ENCODE measurements around the gene SCG2. TPM values are rescaled to one million over a fixed set of nuclear protein-coding genes. Genes with fewer than 3 reads are reported as not detected.

The SCG2 gene
- total RNA-seq, 1 experiment from 2014 or later: 19.8 TPM

- TF ChIP-seq CTCF (IDR thresholded peaks at IDR 0.05 in 2 of 3, conservative IDR thresholded peaks at IDR 0.05 in 1 of 3; ENCODE audit: borderline replicate concordance in 1 of 3, insufficient read depth in 1 of 3, low read depth in 2 of 3, low read length in 2 of 3): no peak
- TF ChIP-seq ELF1 (IDR thresholded peaks at IDR 0.05; ENCODE audit: borderline replicate concordance, low read depth): no peak
- no peak for TF ChIP-seq ZFX (IDR thresholded peaks at IDR 0.05)
Measured at GRCh38 chr2:223562078-223562477, 40.1 kb downstream of the SCG2 start (continued).

GRCh38 chr2:223560749-223561435, 41.3 kb downstream of the SCG2 start:
- intact Hi-C loops (cut with micrococcal nuclease): loop anchor here (1.0 kb wide), 2 partner anchors 102 to 137 kb away; no protein-coding TSS in a partner anchor
- TF ChIP-seq CTCF (IDR thresholded peaks at IDR 0.05 in 2 of 3, conservative IDR thresholded peaks at IDR 0.05 in 1 of 3; ENCODE audit: borderline replicate concordance in 1 of 3, insufficient read depth in 1 of 3, low read depth in 2 of 3, low read length in 2 of 3) (peak in 2 of 3 experiments; percentile 16 to 24; a peak in 3 of 6 replicates), ELF1 (IDR thresholded peaks at IDR 0.05; ENCODE audit: borderline replicate concordance, low read depth) (no peak), CEBPB (IDR thresholded peaks at IDR 0.05; ENCODE audit: low read depth) (peak; percentile 76), TCF7L2 (IDR thresholded peaks at IDR 0.05; ENCODE audit: borderline replicate concordance, extremely low read depth, insufficient read depth, insufficient read length) (peak; percentile 9), REST (IDR thresholded peaks at IDR 0.05; ENCODE audit: low read depth) (no peak), POLR2AphosphoS5 (IDR thresholded peaks at IDR 0.05; ENCODE audit: low read depth, low read length) (peak; percentile 58; the same call in 1 of the 2 replicates), SP1 (IDR thresholded peaks at IDR 0.05; ENCODE audit: low read depth) (peak; percentile 94), CBX3 (IDR thresholded peaks at IDR 0.05; ENCODE audit: low read depth) (peak; percentile 95), EGR1 (IDR thresholded peaks at IDR 0.05; ENCODE audit: low read depth) (peak; percentile 90), ZFX (IDR thresholded peaks at IDR 0.05) (no peak), ATF3 (IDR thresholded peaks at IDR 0.05) (no peak), ZNF274 (IDR thresholded peaks at IDR 0.05; ENCODE audit: low read depth, low read length) (no peak), YY1 (IDR thresholded peaks at IDR 0.05; ENCODE audit: extremely low read depth, insufficient replicate concordance, low read depth, low read length) (peak; percentile 20)

More at GRCh38 chr2:223560749-223561435, 41.3 kb downstream of the SCG2 start:
- POLR2A ChIA-PET: interaction anchor here (0.6 to 2.3 kb wide), 3 partner anchors 9 to 271 kb away, joined by 3 to 12 read pairs (median 5); no protein-coding TSS in a partner anchor
- Histone ChIP-seq H2AFZ (ENCODE audit: low read depth, low read length, poor library complexity, severe bottlenecking) (no peak overlapping the region), H3K9ac (ENCODE audit: low read length) (peak overlapping the region; percentile 86), H3K4me2 (ENCODE audit: low read length) (peak overlapping the region; percentile 86), H3K4me3 (replicated peaks in 1 of 2; ENCODE audit: low read depth in 1 of 2, low read length in 2 of 2) (peak overlapping the region in 1 of 2 experiments; percentile 24; a peak in 1 of 4 replicates), H3K79me2 (ENCODE audit: insufficient read depth, low read length) (peaks cover 24% of the 10 kb centered on the region), H3K27me3 (ENCODE audit: insufficient read depth, low read length) (no peaks in the 10 kb centered on the region), H3K4me1 (ENCODE audit: control insufficient read depth in 1 of 2, insufficient read depth in 2 of 2, low read length in 2 of 2) (peaks cover 85 to 99% of the 10 kb centered on the region in 2 experiments), H4K20me1 (ENCODE audit: insufficient read depth) (no peaks in the 10 kb centered on the region), H3K27ac (ENCODE audit: low read depth, low read length) (peak overlapping the region; percentile 98), H3K9me2 (ENCODE audit: insufficient read depth) (no peaks in the 10 kb centered on the region), H3K9me3 (ENCODE audit: control insufficient read depth in 1 of 2, insufficient read depth in 1 of 2, low read depth in 1 of 2, low read length in 2 of 2) (no peaks in the 10 kb centered on the region), H3K36me3 (ENCODE audit: control insufficient read depth in 1 of 2, insufficient read depth in 2 of 2, low read length in 2 of 2) (no peaks in the 10 kb centered on the region)
- peak; percentile 56 for ATAC-seq
- RAD21 ChIA-PET (ENCODE audit: low non-redundant PET in 1 of 2, low total read pairs in 2 of 2, uncharacterized antibody in 2 of 2, unreplicated experiment in 2 of 2): no interaction called here
- peak; percentile 88 for DNase-seq (ENCODE audit: low read depth, low spot score)
- BruUV-seq (replicated peaks): no TSS peak
- CTCF ChIA-PET: no interaction called here
